GM23338 (cell line): Measurements from ENCODE around the gene EPHB1. TPM values are rescaled to one million over a fixed set of nuclear protein-coding genes. Genes with fewer than 3 reads are reported as not detected.

Experiments used
- ATAC-seq: fragments of 200-7000 bp; cut with Tn5 transposase; 3 replicates; pipeline ENCODE4 v1.9.1; 2020
- DNase-seq: peaks from one replicate; pipeline ENCODE4 v3.0.0-alpha.2; 2015; ENCODE audit warnings: low spot score
- H2AFZ ChIP-seq: fragments of 200-600 bp; sonication (generic); 2 replicates; pipeline ENCODE4 v1.8.0; 2016; ENCODE audit warnings: antibody characterized with exemption, mild to moderate bottlenecking, moderate library complexity
- H3F3A ChIP-seq: fragments of 200-600 bp; sonication (generic); replicated peaks from 2 replicates; pipeline ENCODE4 v1.8.0; 2017; ENCODE audit warnings: antibody characterized with exemption, mixed run types, low read depth
- H3K27ac ChIP-seq: fragments of 200-600 bp; sonication (generic); 2 replicates; pipeline ENCODE4 v1.6.1; 2016; ENCODE audit warnings: low read depth
- H3K27me3 ChIP-seq: fragments of 200-600 bp; sonication (generic); 2 replicates; pipeline ENCODE4 v1.8.0; 2016; ENCODE audit warnings: mild to moderate bottlenecking, mixed run types, moderate library complexity; ENCODE audit not compliant: insufficient read depth
- H3K36me3 ChIP-seq: fragments of 200-600 bp; sonication (generic); 2 replicates; pipeline ENCODE4 v1.8.0; 2016; ENCODE audit warnings: mild to moderate bottlenecking; ENCODE audit not compliant: insufficient read depth
- H3K4me1 ChIP-seq: fragments of 200-600 bp; sonication (generic); 2 replicates; pipeline ENCODE4 v1.8.0; 2016; ENCODE audit warnings: mild to moderate bottlenecking, moderate library complexity; ENCODE audit not compliant: insufficient read depth
- H3K4me2 ChIP-seq: fragments of 200-600 bp; sonication (generic); 2 replicates; pipeline ENCODE4 v1.7.1; 2017; ENCODE audit warnings: mixed run types
- H3K4me3 ChIP-seq: fragments of 200-600 bp; sonication (generic); 2 replicates; pipeline ENCODE4 v1.6.1; 2016; ENCODE audit warnings: mixed run types
- H3K79me2 ChIP-seq: fragments of 200-600 bp; sonication (generic); replicated peaks from 2 replicates; pipeline ENCODE4 v1.8.0; 2017; ENCODE audit warnings: mild to moderate bottlenecking; ENCODE audit not compliant: insufficient read depth
- H3K9me2 ChIP-seq: fragments of 200-600 bp; sonication (generic); 2 replicates; pipeline ENCODE4 v1.8.0; 2017; ENCODE audit not compliant: insufficient read depth
- H4K20me1 ChIP-seq: fragments of 200-600 bp; sonication (generic); replicated peaks from 2 replicates; pipeline ENCODE4 v1.8.0; 2017; ENCODE audit warnings: mild to moderate bottlenecking; ENCODE audit not compliant: insufficient read depth
- H3K27ac Mint-ChIP-seq: 2 replicates; pipeline ENCODE4 v1.8.0; 2020; ENCODE audit warnings: inconsistent platforms, mild to moderate bottlenecking, moderate library complexity, mixed read lengths
- H3K27me3 Mint-ChIP-seq: 3 replicates; pipeline ENCODE4 v1.8.0; 2022; ENCODE audit warnings: low read depth, mild to moderate bottlenecking, moderate library complexity, mixed read lengths, inconsistent platforms; ENCODE audit not compliant: insufficient read depth, poor library complexity
- H3K36me3 Mint-ChIP-seq: 3 replicates; pipeline ENCODE4 v1.8.0; 2021; ENCODE audit warnings: low read depth, mild to moderate bottlenecking, inconsistent platforms, moderate library complexity, mixed read lengths
- H3K4me1 Mint-ChIP-seq: 3 replicates; pipeline ENCODE4 v1.8.0; 2020; ENCODE audit warnings: mild to moderate bottlenecking, inconsistent platforms, mixed read lengths
- H3K4me3 Mint-ChIP-seq: 3 replicates; pipeline ENCODE4 v1.8.0; 2021; ENCODE audit warnings: moderate library complexity, mild to moderate bottlenecking, inconsistent platforms, mixed read lengths
- H3K9me3 Mint-ChIP-seq: 3 replicates; pipeline ENCODE4 v1.8.0; 2020; ENCODE audit warnings: moderate library complexity, mild to moderate bottlenecking, inconsistent platforms, mixed read lengths
- CREB1 ChIP-seq: fragments of 250-450 bp; sonication (Bioruptor Pico); IDR thresholded peaks from 2 replicates; pipeline ENCODE4 v1.5.0; 2020; ENCODE audit warnings: low read depth, mild to moderate bottlenecking, moderate library complexity
- CTCF ChIP-seq, 2 experiments: fragments of 200-600 bp in 1 of 2; sonication (generic) in 1 of 2; conservative IDR thresholded peaks; 2 replicates each; pipeline versions ENCODE4 v1.5.1 to v1.6.1; 2016 to 2017; ENCODE audit warnings: antibody characterized with exemption in 2 of 2, low read depth in 2 of 2, mild to moderate bottlenecking in 2 of 2, moderate library complexity in 1 of 2
- EZH2 ChIP-seq: fragments of 200-600 bp; sonication (generic); IDR thresholded peaks from one replicate; pipeline ENCODE4 v1.8.0; 2017; ENCODE audit warnings: antibody characterized with exemption, mild to moderate bottlenecking, low read depth; ENCODE audit not compliant: unreplicated experiment
- EZH2phosphoT487 ChIP-seq: fragments of 200-600 bp; sonication (generic); IDR thresholded peaks from one replicate; pipeline ENCODE4 v1.8.1; 2018; ENCODE audit warnings: antibody characterized with exemption; ENCODE audit not compliant: unreplicated experiment
- JUNB ChIP-seq: IDR thresholded peaks from one replicate; pipeline ENCODE4 v1.6.1; 2016; ENCODE audit warnings: antibody characterized with exemption; ENCODE audit not compliant: unreplicated experiment
- NANOG ChIP-seq: IDR thresholded peaks from 2 replicates; pipeline ENCODE4 v1.6.1; 2016; ENCODE audit warnings: antibody characterized with exemption, borderline replicate concordance
- POLR2AphosphoS5 ChIP-seq: IDR thresholded peaks from 2 replicates; pipeline ENCODE4 v1.6.1; 2016; ENCODE audit warnings: antibody characterized with exemption, low read depth
- REST ChIP-seq: IDR thresholded peaks from one replicate; pipeline ENCODE4 v1.6.1; 2018; ENCODE audit warnings: antibody characterized with exemption; ENCODE audit not compliant: unreplicated experiment
- STAT1 ChIP-seq: IDR thresholded peaks from one replicate; pipeline ENCODE4 v1.6.1; 2016; ENCODE audit warnings: antibody characterized with exemption; ENCODE audit not compliant: unreplicated experiment
- ZNF114 ChIP-seq: fragments of 250-450 bp; sonication (Bioruptor Pico); IDR thresholded peaks from 2 replicates; pipeline ENCODE4 v1.5.0; 2020; ENCODE audit warnings: mild to moderate bottlenecking, moderate library complexity
- ZNF331 ChIP-seq: fragments of 250-450 bp; sonication (Bioruptor Pico); IDR thresholded peaks from 2 replicates; pipeline ENCODE4 v1.5.0; 2020; ENCODE audit warnings: low read depth, mild to moderate bottlenecking, moderate library complexity
- ZNF462 ChIP-seq: fragments of 250-450 bp; sonication (Bioruptor Pico); IDR thresholded peaks from 2 replicates; pipeline ENCODE4 v1.5.0; 2020; ENCODE audit warnings: mild to moderate bottlenecking, moderate library complexity
- polyA plus RNA-seq: library from polyadenylated mRNA; unstranded; fragments of >200 nt; fragmentation: Nextera tagmentation; extraction: Ambion mirVana; gene quantifications from 2 replicates; pipeline ENCODE4 v1.2.1, GENCODE V29; 2016
- total RNA-seq: library from RNA; depleted of rRNA; stranded (reverse); fragments of >200 nt; shearing (Covaris generic); gene quantifications from 2 replicates; pipeline ENCODE4 v1.2.3, GENCODE V29; 2014
- TF ChIP-seq, protein P1 (sequence below): IDR thresholded peaks from 2 replicates; pipeline ENCODE4 v1.6.1; 2016; ENCODE audit warnings: antibody characterized with exemption

Gene EPHB1
- total and polyA plus RNA-seq, 2 experiments from 2014 or later: 2.7 to 5.2 TPM

GRCh38 chr3:134898181-134898754, 103.2 kb downstream of the EPHB1 start:
- peaks cover 15% of the 10 kb centered on the region for H3K4me1 Mint-ChIP-seq
- ATAC-seq: no peak
- Histone ChIP-seq H4K20me1 (peaks cover 6% of the 10 kb centered on the region; the same call in 1 of the 2 replicates), H3K4me3 (no peak overlapping the region), H3K4me2 (no peak overlapping the region), H3K79me2 (no peaks in the 10 kb centered on the region), H3K4me1 (peaks cover 2% of the 10 kb centered on the region; the same call in 1 of the 2 replicates), H3K27ac (no peak overlapping the region), H2AFZ (no peak overlapping the region), H3K9me2 (no peaks in the 10 kb centered on the region), H3K27me3 (peaks cover 30% of the 10 kb centered on the region), H3F3A (no peaks in the 10 kb centered on the region), H3K36me3 (no peaks in the 10 kb centered on the region)
- no peak overlapping the region for H3K4me3 Mint-ChIP-seq
- H3K9me3 Mint-ChIP-seq: no peaks in the 10 kb centered on the region
- peaks cover 44% of the 10 kb centered on the region for H3K27me3 Mint-ChIP-seq
- no peak for DNase-seq
- H3K27ac Mint-ChIP-seq: no peak overlapping the region
- no peak for TF ChIP-seq JUNB
- TF ChIP-seq EZH2phosphoT487: no peak
- TF ChIP-seq REST: no peak
- no peak for TF ChIP-seq NANOG
- TF ChIP-seq ZNF114 (CRISPR knock-in tag): no peak
- no peak for TF ChIP-seq CTCF (conservative IDR thresholded peaks at IDR 0.05; ENCODE audit: low read depth in 2 of 2)
- TF ChIP-seq POLR2AphosphoS5: no peak
- no peak for TF ChIP-seq ZNF331 (CRISPR knock-in tag)
- no peak for TF ChIP-seq EZH2
- no peak for TF ChIP-seq CREB1 (CRISPR knock-in tag)
- TF ChIP-seq STAT1: no peak
- no peak for TF ChIP-seq ZNF462 (CRISPR knock-in tag)
- TF ChIP-seq, protein P1, sequence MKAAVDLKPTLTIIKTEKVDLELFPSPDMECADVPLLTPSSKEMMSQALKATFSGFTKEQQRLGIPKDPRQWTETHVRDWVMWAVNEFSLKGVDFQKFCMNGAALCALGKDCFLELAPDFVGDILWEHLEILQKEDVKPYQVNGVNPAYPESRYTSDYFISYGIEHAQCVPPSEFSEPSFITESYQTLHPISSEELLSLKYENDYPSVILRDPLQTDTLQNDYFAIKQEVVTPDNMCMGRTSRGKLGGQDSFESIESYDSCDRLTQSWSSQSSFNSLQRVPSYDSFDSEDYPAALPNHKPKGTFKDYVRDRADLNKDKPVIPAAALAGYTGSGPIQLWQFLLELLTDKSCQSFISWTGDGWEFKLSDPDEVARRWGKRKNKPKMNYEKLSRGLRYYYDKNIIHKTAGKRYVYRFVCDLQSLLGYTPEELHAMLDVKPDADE: no peak
- H3K36me3 Mint-ChIP-seq: no peaks in the 10 kb centered on the region
